SK-N-SH (cell line): Measurements from ENCODE around the gene DGUOK.

Experiments used
- CHD2 ChIP-seq: fragments of 150-350 bp; IDR thresholded peaks from 2 replicates; pipeline ENCODE4 v1.6.1; 2018; ENCODE audit warnings: low read length; ENCODE audit not compliant: partially characterized antibody
- CTCF ChIP-seq: fragments of 200-600 bp; sonication (generic); IDR thresholded peaks from 2 replicates; pipeline ENCODE4 v1.6.1; 2017; ENCODE audit warnings: antibody characterized with exemption, mild to moderate bottlenecking, moderate library complexity
- JUND ChIP-seq: IDR thresholded peaks from 2 replicates; pipeline ENCODE4 v1.4.0; 2012
- MAX ChIP-seq: IDR thresholded peaks from 2 replicates; pipeline ENCODE4 v1.4.0; 2012; ENCODE audit warnings: low read depth
- TCF12 ChIP-seq: IDR thresholded peaks from 2 replicates; pipeline ENCODE4 v1.4.0; 2012
- ZBTB33 ChIP-seq: IDR thresholded peaks from 2 replicates; pipeline ENCODE4 v1.4.0; 2012; ENCODE audit warnings: low read depth, borderline replicate concordance

GRCh38 chr2:73990531-73990930, 63.9 kb downstream of the DGUOK start:
- TF ChIP-seq CTCF (no peak), ZBTB33 (no peak), JUND (no peak), MAX (no peak), TCF12 (no peak), CHD2 (no peak)
